GM12878 (cell line): ENCODE measurements around the gene ACAD11. TPM values are rescaled to one million over a fixed set of nuclear protein-coding genes. Genes with fewer than 3 reads are reported as not detected.

Source experiments
- ATAC-seq: fragments of 200-7000 bp; cut with Tn5 transposase; 3 replicates; pipeline ENCODE4 v1.9.1; 2020; ENCODE audit warnings: mild to moderate bottlenecking, moderate library complexity
- BruUV-seq: library from RNA; stranded (reverse); fragments of 400-500 nt; replicated peaks from 2 replicates; lab custom pipeline; 2021; lab: Mats Ljungman, UMichigan
- CTCF ChIA-PET: fragments of 300-600 bp; sonication (Branson Sonifier 250); formaldehyde crosslinking; extraction: SDS; loops from one replicate; lab custom pipeline; 2021; ENCODE audit warnings: inconsistent platforms; lab: Yijun Ruan, JAX
- POLR2A ChIA-PET: fragments of 350-600 bp; formaldehyde crosslinking; extraction: SDS; loops from one replicate; lab custom pipeline; 2021; ENCODE audit warnings: inconsistent platforms; lab: Charles Lee
- RAD21 ChIA-PET: fragments of 300-600 bp; sonication (Branson Sonifier 250); formaldehyde crosslinking; loops from one replicate; lab custom pipeline; 2023; ENCODE audit warnings: antibody characterized with exemption; ENCODE audit not compliant: unreplicated experiment; lab: Charles Lee
- SMC1A ChIA-PET: fragments of 300-600 bp; sonication (Branson Sonifier 250); formaldehyde crosslinking; loops from one replicate; lab custom pipeline; 2023; ENCODE audit not compliant: unreplicated experiment, uncharacterized antibody; lab: Charles Lee
- DNase-seq: peaks from one replicate; pipeline ENCODE4 v3.0.0-alpha.2; 2011; ENCODE audit warnings: low read depth, low spot score
- FAIRE-seq: peaks from 3 replicates; lab custom pipeline; 2011; peaks lifted over from hg19 to GRCh38; lab: Jason Lieb, UNC
- H2AFZ ChIP-seq: 2 replicates; pipeline ENCODE4 v1.6.0; 2011; ENCODE audit warnings: low read depth, low read length, control low read depth; ENCODE audit not compliant: control insufficient read depth
- H3K27ac ChIP-seq: 2 replicates; pipeline ENCODE4 v1.5.1; 2011; ENCODE audit warnings: control low read depth; ENCODE audit not compliant: control insufficient read depth, insufficient read depth
- H3K27me3 ChIP-seq, 2 experiments: replicated peaks in 1 of 2; 2 replicates each; pipeline versions ENCODE4 v1.6.0 to v1.6.1; 2011; ENCODE audit warnings: low read length in 1 of 2; ENCODE audit not compliant: control insufficient read depth in 2 of 2, insufficient read depth in 2 of 2
- H3K36me3 ChIP-seq, 2 experiments: 2 replicates each; pipeline ENCODE4 v1.5.1; 2011; ENCODE audit warnings: low read length in 1 of 2; ENCODE audit not compliant: control insufficient read depth in 2 of 2, insufficient read depth in 2 of 2
- H3K4me1 ChIP-seq: 2 replicates; pipeline ENCODE4 v1.6.1; 2011; ENCODE audit warnings: mild to moderate bottlenecking, low read length, moderate library complexity, mixed read lengths; ENCODE audit not compliant: control insufficient read depth, insufficient read depth
- H3K4me2 ChIP-seq: 2 replicates; pipeline ENCODE4 v1.6.0; 2011; ENCODE audit warnings: control low read depth; ENCODE audit not compliant: control insufficient read depth, insufficient read depth
- H3K4me3 ChIP-seq: fragments of 200-600 bp; sonication (generic); 2 replicates; pipeline ENCODE4 v1.5.1; 2016
- H3K79me2 ChIP-seq: 2 replicates; pipeline ENCODE4 v1.6.0; 2011; ENCODE audit warnings: low read length; ENCODE audit not compliant: control insufficient read depth, insufficient read depth
- H3K9ac ChIP-seq: 2 replicates; pipeline ENCODE4 v1.8.0; 2011; ENCODE audit warnings: low read length, control low read depth, mixed read lengths; ENCODE audit not compliant: control insufficient read depth, insufficient read depth
- H3K9me3 ChIP-seq: replicated peaks from 3 replicates; pipeline ENCODE4 v1.5.1; 2011; ENCODE audit warnings: mild to moderate bottlenecking, low read length; ENCODE audit not compliant: control insufficient read depth, insufficient read depth
- H4K20me1 ChIP-seq: 2 replicates; pipeline ENCODE4 v1.6.0; 2011; ENCODE audit not compliant: control insufficient read depth, insufficient read depth
- BRCA1 ChIP-seq: IDR thresholded peaks from 2 replicates; pipeline ENCODE4 v1.6.1; 2011; ENCODE audit warnings: low read depth, low read length, improper control_type of control experiment
- HDAC2 ChIP-seq: fragments of 200-600 bp; sonication (generic); IDR thresholded peaks from 2 replicates; pipeline ENCODE4 v1.6.1; 2017
- NFXL1 ChIP-seq: fragments of 450-650 bp; IDR thresholded peaks from 2 replicates; pipeline ENCODE4 v1.6.1; 2017; ENCODE audit warnings: antibody characterized with exemption, mild to moderate bottlenecking, borderline replicate concordance
- RBBP5 ChIP-seq: fragments of 200-600 bp; sonication (generic); conservative IDR thresholded peaks from 2 replicates; pipeline ENCODE4 v1.6.1; 2016
- SRF ChIP-seq, 2 experiments: IDR thresholded peaks; 2 replicates each; pipeline ENCODE4 v1.6.1; 2011; ENCODE audit warnings: low read depth in 2 of 2, low read length in 2 of 2, mild to moderate bottlenecking in 1 of 2, moderate library complexity in 1 of 2
- TCF12 ChIP-seq: IDR thresholded peaks from 2 replicates; pipeline ENCODE4 v1.6.1; 2011; ENCODE audit warnings: low read depth, mild to moderate bottlenecking, low read length
- YBX1 ChIP-seq: fragments of 450-650 bp; IDR thresholded peaks from 2 replicates; pipeline ENCODE4 v1.6.1; 2016; ENCODE audit warnings: antibody characterized with exemption
- ZNF687 ChIP-seq: fragments of 450-650 bp; IDR thresholded peaks from 2 replicates; pipeline ENCODE4 v1.6.1; 2017; ENCODE audit warnings: mild to moderate bottlenecking, moderate library complexity
- in situ Hi-C: fragments of 300-500 bp; cut with MboI; formaldehyde crosslinking; loops from 9 replicates; pipeline ENCODE4 v1.14.3; 2018; ENCODE audit warnings: mixed read lengths
- intact Hi-C: fragments of 100-400 bp; cut with micrococcal nuclease; formaldehyde crosslinking; loops from one replicate; pipeline ENCODE4 v1.14.2; 2022; ENCODE audit not compliant: unreplicated experiment
- polyA plus RNA-seq, 11 experiments: library from polyadenylated mRNA; depleted of rRNA in 4 of 11; unstranded in 6 of 11; stranded (reverse) in 5 of 11; fragments of >200 nt; fragmentation: Nextera tagmentation in 4 of 11; fragmentation: Illumina TruSeq in 1 of 11; extraction: Ambion mirVana in 4 of 11; extraction: Trizol in 1 of 11; gene quantifications; 1 replicate in 1 of 11; 2 replicates in 10 of 11; pipeline versions ENCODE4 v1.2.1 to v1.2.3, GENCODE V29; 2011 to 2016; ENCODE audit warnings: inconsistent platforms in 2 of 11, missing spikeins in 2 of 11, low read depth in 1 of 11
- total RNA-seq, 4 experiments: library from RNA; depleted of rRNA in 3 of 4; stranded (reverse); fragments of >200 nt in 3 of 4; fragmentation: Illumina TruSeq in 1 of 4; extraction: Trizol in 1 of 4; gene quantifications; 2 replicates each; pipeline versions ENCODE4 v1.2.1 to v1.2.3, GENCODE V29; 2013 to 2021
- TF ChIP-seq, protein P1 (sequence below): fragments of 450-650 bp; IDR thresholded peaks from 2 replicates; pipeline ENCODE4 v1.6.1; 2016; ENCODE audit warnings: mild to moderate bottlenecking, moderate library complexity, borderline replicate concordance

The ACAD11 gene
- total and polyA plus RNA-seq, 10 of the 15 experiments (the other 5 are each of a cell fraction or from before 2014, with no cell fraction given): 2.4 to 15.9 (median 10.4) TPM

DNA sequence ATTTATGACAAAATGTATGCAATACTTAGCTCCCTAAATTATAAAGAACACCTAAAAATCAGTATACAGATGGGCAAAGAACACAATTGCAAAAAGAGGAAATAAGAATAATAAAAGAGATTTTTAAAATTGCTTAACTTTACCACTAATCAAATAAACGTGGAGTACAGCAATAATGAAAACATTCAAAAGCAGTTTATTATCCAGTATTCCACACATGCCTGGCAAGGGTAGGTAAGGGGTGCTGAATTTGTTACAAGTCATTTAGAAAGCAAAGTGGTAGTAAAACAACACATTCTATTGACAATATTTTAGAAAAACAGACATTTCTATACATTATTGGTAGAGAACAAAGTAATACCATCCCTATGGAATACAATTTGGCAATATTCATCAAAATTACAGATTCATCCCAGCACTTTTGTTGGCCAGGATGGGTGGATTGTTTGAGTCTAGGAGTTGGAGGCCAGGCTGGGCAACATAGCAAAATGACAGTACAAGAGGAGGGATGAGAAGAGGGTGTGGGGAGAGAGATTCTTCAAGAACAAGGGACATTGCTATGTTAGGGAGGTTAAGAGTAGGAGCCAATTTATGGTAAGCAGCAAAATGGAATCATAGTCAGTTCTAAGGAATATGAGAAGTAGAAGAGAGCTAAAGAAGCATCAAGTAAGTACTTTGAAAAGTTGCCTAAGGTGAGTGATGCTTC, 66.2 kb downstream of the ACAD11 start (continued):
- TF ChIP-seq ZNF687: no peak
- no peak for TF ChIP-seq RBBP5
- no peak for TF ChIP-seq YBX1
- TF ChIP-seq TCF12: no peak

DNA sequence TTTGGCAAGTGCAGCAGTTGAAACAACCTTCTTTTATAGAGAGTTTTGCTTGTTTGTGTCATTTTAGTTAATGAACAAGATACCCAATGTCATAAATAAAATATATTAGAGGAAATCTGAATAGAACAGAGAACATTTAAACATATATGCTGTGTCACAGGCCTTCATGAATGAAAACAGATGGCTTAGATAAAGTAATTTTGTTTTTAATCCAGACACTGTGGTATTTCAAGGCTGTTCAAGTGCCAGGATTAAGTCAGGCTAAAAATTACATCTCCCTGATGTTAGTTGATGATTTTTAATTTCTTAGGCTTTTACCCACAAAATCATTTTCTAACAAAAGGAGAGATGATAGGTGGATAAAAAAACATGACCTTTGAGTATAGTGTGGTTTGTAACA, 67.4 kb downstream of the ACAD11 start:
- DNase-seq: no peak
- Histone ChIP-seq H3K27me3 (no peaks in the 10 kb centered on the region), H2AFZ (no peak overlapping the region), H3K9ac (no peak overlapping the region), H3K79me2 (no peaks in the 10 kb centered on the region)
- in situ Hi-C loops (no loop called here), intact Hi-C loops (no loop called here)
- no peak for FAIRE-seq
- CTCF ChIA-PET: no interaction called here
- BruUV-seq: no TSS peak
- SMC1A ChIA-PET: no interaction called here
- TF ChIP-seq NFXL1: no peak
- TF ChIP-seq, protein P1, sequence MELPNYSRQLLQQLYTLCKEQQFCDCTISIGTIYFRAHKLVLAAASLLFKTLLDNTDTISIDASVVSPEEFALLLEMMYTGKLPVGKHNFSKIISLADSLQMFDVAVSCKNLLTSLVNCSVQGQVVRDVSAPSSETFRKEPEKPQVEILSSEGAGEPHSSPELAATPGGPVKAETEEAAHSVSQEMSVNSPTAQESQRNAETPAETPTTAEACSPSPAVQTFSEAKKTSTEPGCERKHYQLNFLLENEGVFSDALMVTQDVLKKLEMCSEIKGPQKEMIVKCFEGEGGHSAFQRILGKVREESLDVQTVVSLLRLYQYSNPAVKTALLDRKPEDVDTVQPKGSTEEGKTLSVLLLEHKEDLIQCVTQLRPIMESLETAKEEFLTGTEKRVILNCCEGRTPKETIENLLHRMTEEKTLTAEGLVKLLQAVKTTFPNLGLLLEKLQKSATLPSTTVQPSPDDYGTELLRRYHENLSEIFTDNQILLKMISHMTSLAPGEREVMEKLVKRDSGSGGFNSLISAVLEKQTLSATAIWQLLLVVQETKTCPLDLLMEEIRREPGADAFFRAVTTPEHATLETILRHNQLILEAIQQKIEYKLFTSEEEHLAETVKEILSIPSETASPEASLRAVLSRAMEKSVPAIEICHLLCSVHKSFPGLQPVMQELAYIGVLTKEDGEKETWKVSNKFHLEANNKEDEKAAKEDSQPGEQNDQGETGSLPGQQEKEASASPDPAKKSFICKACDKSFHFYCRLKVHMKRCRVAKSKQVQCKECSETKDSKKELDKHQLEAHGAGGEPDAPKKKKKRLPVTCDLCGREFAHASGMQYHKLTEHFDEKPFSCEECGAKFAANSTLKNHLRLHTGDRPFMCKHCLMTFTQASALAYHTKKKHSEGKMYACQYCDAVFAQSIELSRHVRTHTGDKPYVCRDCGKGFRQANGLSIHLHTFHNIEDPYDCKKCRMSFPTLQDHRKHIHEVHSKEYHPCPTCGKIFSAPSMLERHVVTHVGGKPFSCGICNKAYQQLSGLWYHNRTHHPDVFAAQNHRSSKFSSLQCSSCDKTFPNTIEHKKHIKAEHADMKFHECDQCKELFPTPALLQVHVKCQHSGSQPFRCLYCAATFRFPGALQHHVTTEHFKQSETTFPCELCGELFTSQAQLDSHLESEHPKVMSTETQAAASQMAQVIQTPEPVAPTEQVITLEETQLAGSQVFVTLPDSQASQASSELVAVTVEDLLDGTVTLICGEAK: no peak
- TF ChIP-seq BRCA1: no peak
- no peak for TF ChIP-seq SRF (IDR thresholded peaks at IDR 0.05; ENCODE audit: low read depth in 2 of 2, low read length in 2 of 2)
- no peak for TF ChIP-seq HDAC2
- TF ChIP-seq, all 136 proteins: peak for 0
- Histone ChIP-seq H4K20me1 (no peaks in the 10 kb centered on the region), H3K4me1 (no peaks in the 10 kb centered on the region), H3K36me3 (no peaks in the 10 kb centered on the region; a peak in 1 of 4 replicates), H3K27ac (no peak overlapping the region), H3K4me2 (no peak overlapping the region), H3K4me3 (no peak overlapping the region), H3K9me3 (no peaks in the 10 kb centered on the region)
- ChIA-PET RAD21 (no interaction called here), POLR2A (no interaction called here)
- no peak for ATAC-seq
